AG09309 (cell line): ENCODE data around the gene CNN2.

Source experiments
- DNase-seq: peaks from one replicate; pipeline ENCODE4 v3.0.0-alpha.2; 2010; ENCODE audit warnings: low read depth
- H3K4me3 ChIP-seq: 2 replicates; pipeline ENCODE4 v1.5.1; 2011; ENCODE audit warnings: mild to moderate bottlenecking, low read depth, low read length, moderate library complexity; ENCODE audit not compliant: control insufficient read depth
- CTCF ChIP-seq: IDR thresholded peaks from 2 replicates; pipeline ENCODE4 v1.5.1; 2011; ENCODE audit warnings: mild to moderate bottlenecking, low read depth, low read length, inconsistent platforms; ENCODE audit not compliant: insufficient read depth, control insufficient read depth; ENCODE audit errors: missing control alignments

Gene CNN2

GRCh38 chr19:1081301-1082164, 55.1 kb downstream of the CNN2 start:
- H3K4me3 ChIP-seq: no peak overlapping the region
- TF ChIP-seq CTCF: no peak
- DNase-seq: no peak

GRCh38 chr19:1082165-1082927, 55.9 kb downstream of the CNN2 start:
- no peak overlapping the region for H3K4me3 ChIP-seq
- no peak for TF ChIP-seq CTCF
- no peak for DNase-seq

- no peak overlapping the region for H3K4me3 ChIP-seq
- DNase-seq: no peak
- TF ChIP-seq CTCF: no peak
These were observed 56.8 kb downstream of the CNN2 start for GRCh38 chr19:1082928-1083816.

GRCh38 chr19:1084024-1084868, 57.8 kb downstream of the CNN2 start:
- no peak for DNase-seq
- no peak overlapping the region for H3K4me3 ChIP-seq
- no peak for TF ChIP-seq CTCF

- DNase-seq: no peak
- no peak for TF ChIP-seq CTCF
- no peak overlapping the region for H3K4me3 ChIP-seq
These were observed 58.7 kb downstream of the CNN2 start for GRCh38 chr19:1085053-1085658.
